Endothelial cell (in vitro differentiated cells): ENCODE data around the gene PTPRJ. TPM values are rescaled to one million over a fixed set of nuclear protein-coding genes. Genes with fewer than 3 reads are reported as not detected.
A peak's percentile ranks its signal among the peaks of the same experiment; 100 is the strongest.

Experiments used
- DNase-seq: peaks from one replicate; pipeline ENCODE4 v3.0.0; 2021; ENCODE audit warnings: low spot score
- H3K27ac Mint-ChIP-seq: one replicate; pipeline ENCODE4 v1.8.0; 2021; ENCODE audit warnings: mixed read lengths, inconsistent platforms; ENCODE audit not compliant: unreplicated experiment
- H3K27me3 Mint-ChIP-seq: one replicate; pipeline ENCODE4 v1.8.0; 2021; ENCODE audit warnings: mild to moderate bottlenecking, moderate library complexity, mixed read lengths, inconsistent platforms; ENCODE audit not compliant: unreplicated experiment
- H3K36me3 Mint-ChIP-seq: one replicate; pipeline ENCODE4 v1.8.0; 2021; ENCODE audit warnings: mild to moderate bottlenecking, low read depth, mixed read lengths, inconsistent platforms; ENCODE audit not compliant: unreplicated experiment
- H3K4me1 Mint-ChIP-seq: one replicate; pipeline ENCODE4 v1.8.0; 2021; ENCODE audit warnings: mild to moderate bottlenecking, mixed read lengths, inconsistent platforms; ENCODE audit not compliant: unreplicated experiment
- H3K4me3 Mint-ChIP-seq: one replicate; pipeline ENCODE4 v1.8.0; 2021; ENCODE audit warnings: mild to moderate bottlenecking, mixed read lengths, inconsistent platforms; ENCODE audit not compliant: unreplicated experiment
- H3K9me3 Mint-ChIP-seq: one replicate; pipeline ENCODE4 v1.8.0; 2021; ENCODE audit warnings: mixed read lengths, inconsistent platforms; ENCODE audit not compliant: unreplicated experiment
- CTCF ChIP-seq: fragments of 200-600 bp; sonication (generic); IDR thresholded peaks from one replicate; pipeline ENCODE4 v1.5.0; 2021; ENCODE audit warnings: antibody characterized with exemption; ENCODE audit not compliant: unreplicated experiment
- total RNA-seq: library from RNA; stranded (reverse); fragmentation: NEBNext Ultra II Directional; extraction: Animal tissue kit (Norgen Biotek cat#: 25700); gene quantifications from one replicate; pipeline ENCODE4 v1.2.1, GENCODE V29; 2021; ENCODE audit not compliant: unreplicated experiment

PTPRJ gene
- total RNA-seq, 1 donor from 2014 or later = 1.6 TPM

- no peak for TF ChIP-seq CTCF
- no peak overlapping the region for H3K27ac Mint-ChIP-seq
- no peaks in the 10 kb centered on the region for H3K36me3 Mint-ChIP-seq
- DNase-seq = no peak
- H3K4me3 Mint-ChIP-seq = no peak overlapping the region
- no peaks in the 10 kb centered on the region for H3K9me3 Mint-ChIP-seq
- H3K27me3 Mint-ChIP-seq = peaks cover 3% of the 10 kb centered on the region
- H3K4me1 Mint-ChIP-seq = peaks cover 16% of the 10 kb centered on the region
Observed at GRCh38 chr11:48014917-48015316, 34.6 kb downstream of the PTPRJ start.

- H3K27ac Mint-ChIP-seq = no peak overlapping the region
- no peak overlapping the region for H3K4me3 Mint-ChIP-seq
- peaks cover 16% of the 10 kb centered on the region for H3K4me1 Mint-ChIP-seq
- no peak for TF ChIP-seq CTCF
- no peaks in the 10 kb centered on the region for H3K36me3 Mint-ChIP-seq
- no peak for DNase-seq
- peaks cover 3% of the 10 kb centered on the region for H3K27me3 Mint-ChIP-seq
- H3K9me3 Mint-ChIP-seq = no peaks in the 10 kb centered on the region
Observed at GRCh38 chr11:48017105-48017830, 36.9 kb downstream of the PTPRJ start.

GRCh38 chr11:48017831-48018527 is 37.6 kb downstream of the PTPRJ start:
- Mint-ChIP-seq H3K4me1 (peaks cover 19% of the 10 kb centered on the region), H3K4me3 (peak overlapping the region; percentile 70), H3K27me3 (peaks cover 3% of the 10 kb centered on the region), H3K9me3 (no peaks in the 10 kb centered on the region), H3K27ac (no peak overlapping the region), H3K36me3 (no peaks in the 10 kb centered on the region)
- no peak for TF ChIP-seq CTCF
- DNase-seq = no peak

DNA sequence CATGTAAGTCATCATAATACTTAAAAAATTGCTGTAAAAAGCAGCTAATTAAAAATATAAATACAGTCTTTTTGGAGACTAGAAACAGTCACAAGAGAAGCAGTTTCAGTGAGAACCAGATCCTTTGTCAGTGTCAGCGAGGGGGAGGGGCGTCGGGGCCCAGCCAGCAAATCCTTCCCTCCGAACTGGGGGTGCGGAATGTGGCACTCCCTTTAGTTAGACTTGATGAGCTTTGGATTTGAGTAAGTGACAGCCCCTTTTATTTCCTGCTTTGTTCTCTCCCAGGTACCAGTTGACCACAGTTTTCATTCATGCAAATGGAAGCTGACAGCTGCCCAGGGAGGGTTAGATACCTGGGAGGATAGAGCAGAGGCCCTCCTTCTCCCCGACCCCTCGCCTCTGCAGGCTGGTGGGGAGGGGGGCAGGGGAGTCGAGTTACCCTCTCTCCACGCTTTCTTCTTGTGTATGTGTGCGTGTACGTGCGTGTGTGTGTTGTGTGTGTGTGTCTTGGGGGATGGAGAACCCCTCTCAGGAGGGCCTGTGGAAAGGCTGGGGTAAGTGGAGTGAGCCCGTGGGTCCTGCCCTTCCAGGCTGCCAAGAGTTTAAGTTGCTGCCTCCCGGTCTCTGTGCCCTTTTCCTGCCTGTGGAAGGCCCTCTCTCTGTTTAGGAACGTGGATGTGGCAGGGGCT is 38.3 kb downstream of the PTPRJ start:
- H3K27ac Mint-ChIP-seq = no peak overlapping the region
- no peak for TF ChIP-seq CTCF
- no peaks in the 10 kb centered on the region for H3K36me3 Mint-ChIP-seq
- H3K4me1 Mint-ChIP-seq = peaks cover 16% of the 10 kb centered on the region
- H3K27me3 Mint-ChIP-seq = peaks cover 3% of the 10 kb centered on the region
- no peaks in the 10 kb centered on the region for H3K9me3 Mint-ChIP-seq
- H3K4me3 Mint-ChIP-seq = no peak overlapping the region
- DNase-seq = peak; percentile 9
